Keratinocyte (primary cell): ENCODE results near the gene TTLL5.

Experiments
- CTCF ChIP-seq, 3 experiments: IDR thresholded peaks in 1 of 3; conservative IDR thresholded peaks in 1 of 3; optimal IDR thresholded peaks in 1 of 3; 2 replicates in 2 of 3; 3 replicates in 1 of 3; pipeline versions ENCODE3 to v1.5.1; 2011; ENCODE audit warnings: low read length in 3 of 3, mild to moderate bottlenecking in 3 of 3, moderate library complexity in 2 of 3, control low read depth in 1 of 3, inconsistent platforms in 1 of 3; ENCODE audit not compliant: insufficient read depth in 2 of 3; ENCODE audit errors: extremely low read depth in 1 of 3
- EZH2 ChIP-seq: IDR thresholded peaks from one replicate; pipeline ENCODE4 v1.6.1; 2012; ENCODE audit warnings: inconsistent platforms, mild to moderate bottlenecking, low read length, moderate library complexity

GRCh38 chr14:75736845-75737485 is 75.9 kb downstream of the TTLL5 start:
- TF ChIP-seq CTCF (optimal IDR thresholded peaks at IDR 0.05 in 1 of 3, IDR thresholded peaks at IDR 0.05 in 1 of 3, conservative IDR thresholded peaks at IDR 0.05 in 1 of 3; ENCODE audit: extremely low read depth in 1 of 3, insufficient read depth in 2 of 3, low read length in 3 of 3) (no peak), EZH2 (no peak)
